Measurements from ENCODE around the gene SIRPB2. TPM values are rescaled to one million over a fixed set of nuclear protein-coding genes. Genes with fewer than 3 reads are reported as not detected.

Gene SIRPB2
- total RNA-seq, 1 experiment from 2014 or later: not detected

GRCh38 chr20:1484438-1485116 is 6.6 kb downstream of the SIRPB2 start:
- Histone ChIP-seq H3K27me3 (ENCODE audit: insufficient read depth, low read length) (no peaks in the 10 kb centered on the region), H4K8ac (replicated peaks; ENCODE audit: insufficient read length, low read depth, low read length) (no peak overlapping the region), H3K23me2 (ENCODE audit: insufficient read length, low read depth, low read length, poor library complexity, severe bottlenecking) (no peaks in the 10 kb centered on the region), H3K79me1 (ENCODE audit: insufficient read depth, low read depth, low read length, poor library complexity, severe bottlenecking) (no peaks in the 10 kb centered on the region), H3K9me3 (ENCODE audit: control insufficient read depth, low read depth, low read length) (no peaks in the 10 kb centered on the region), H3K4me1 (ENCODE audit: insufficient read depth, low read length) (no peaks in the 10 kb centered on the region), H2BK120ac (ENCODE audit: low read depth, low read length, poor library complexity, severe bottlenecking) (no peak overlapping the region), H2AK5ac (ENCODE audit: insufficient read length, low read length) (no peak overlapping the region), H3K79me2 (ENCODE audit: insufficient read depth, low read length) (no peaks in the 10 kb centered on the region), H3K9ac (ENCODE audit: extremely low read depth, insufficient read length, low read length) (no peak overlapping the region), H2BK12ac (ENCODE audit: insufficient read length, low read depth, low read length) (no peak overlapping the region), H4K91ac (ENCODE audit: insufficient read length, low read depth, low read length) (no peak overlapping the region), H2BK5ac (ENCODE audit: insufficient read length, low read length) (no peak overlapping the region), H3K18ac (ENCODE audit: insufficient read length, low read depth, low read length) (no peak overlapping the region), H4K5ac (ENCODE audit: insufficient read length, low read depth, low read length) (no peak overlapping the region), H3K4ac (ENCODE audit: low read depth, low read length) (no peak overlapping the region), H3K27ac (ENCODE audit: insufficient read length, low read depth, low read length) (no peak overlapping the region), H4K20me1 (ENCODE audit: control insufficient read depth, insufficient read depth, insufficient read length) (no peaks in the 10 kb centered on the region), H2BK15ac (ENCODE audit: low read depth, low read length) (no peak overlapping the region), H3T11ph (ENCODE audit: low read length) (no peak overlapping the region), H2AFZ (ENCODE audit: low read length) (no peak overlapping the region), H2BK20ac (ENCODE audit: low read depth, low read length, poor library complexity, severe bottlenecking) (no peak overlapping the region), H3K4me2 (ENCODE audit: insufficient read depth, insufficient read length, low read length) (no peak overlapping the region), H3K23ac (ENCODE audit: insufficient read length, low read depth, low read length) (no peak overlapping the region), H3K14ac (ENCODE audit: insufficient read depth, low read length) (no peak overlapping the region), H3K56ac (ENCODE audit: insufficient read length, low read depth, low read length) (no peak overlapping the region)
- no CpG with 5 or more reads among the region's 5 CpGs for WGBS (ENCODE audit: extremely low coverage, insufficient read length, low lambda C conversion rate)
- no peak overlapping the region for H3K4me3 Mint-ChIP-seq
- H3K27me3 Mint-ChIP-seq (ENCODE audit: low read depth): peaks cover 55% of the 10 kb centered on the region
- DNase-seq: no peak
- no peaks in the 10 kb centered on the region for H3K4me1 Mint-ChIP-seq
- no peak overlapping the region for H3K27ac Mint-ChIP-seq
- no peak for TF ChIP-seq CTCF (conservative IDR thresholded peaks at IDR 0.05)
- no peaks in the 10 kb centered on the region for H3K36me3 Mint-ChIP-seq (ENCODE audit: insufficient read depth in 1 of 3, low read depth in 3 of 3)
- H3K9me3 Mint-ChIP-seq: no peaks in the 10 kb centered on the region
